Muscle layer of duodenum (tissue), 2 donors: ENCODE results near the gene COL5A2.

Experiments used
- H3K27ac ChIP-seq: one replicate; pipeline ENCODE4 v1.7.0; 2013; ENCODE audit warnings: mild to moderate bottlenecking, low read length
- H3K27me3 ChIP-seq: one replicate; pipeline ENCODE4 v1.7.0; 2013; ENCODE audit warnings: low read depth, mild to moderate bottlenecking, control low read depth, low read length
- H3K36me3 ChIP-seq, 2 donors: one replicate each; pipeline ENCODE4 v1.7.0; 2013; ENCODE audit warnings: low read length in 2 of 2, control low read depth in 1 of 2, mild to moderate bottlenecking in 1 of 2; ENCODE audit not compliant: insufficient read depth in 2 of 2, control insufficient read depth in 1 of 2
- H3K4me1 ChIP-seq, 2 donors: one replicate each; pipeline ENCODE4 v1.7.0; 2013; ENCODE audit warnings: low read length in 2 of 2, mild to moderate bottlenecking in 2 of 2, control low read depth in 1 of 2, moderate library complexity in 1 of 2; ENCODE audit not compliant: insufficient read depth in 2 of 2, control insufficient read depth in 1 of 2
- H3K4me3 ChIP-seq, 2 donors: one replicate each; pipeline ENCODE4 v1.7.0; 2013; ENCODE audit warnings: low read length in 2 of 2, low read depth in 1 of 2, mild to moderate bottlenecking in 1 of 2
- H3K9me3 ChIP-seq, 2 donors: one replicate each; pipeline ENCODE4 v1.7.0; 2013; ENCODE audit warnings: low read length in 2 of 2, control low read depth in 1 of 2, mild to moderate bottlenecking in 1 of 2; ENCODE audit not compliant: control insufficient read depth in 1 of 2
- donor health status: healthy.

Gene COL5A2

GRCh38 chr2:189159717-189160116 lies 19.8 kb downstream of the COL5A2 start:
- Histone ChIP-seq H3K27ac (no peak overlapping the region), H3K9me3 (no peaks in the 10 kb centered on the region), H3K27me3 (no peaks in the 10 kb centered on the region), H3K4me1 (peaks cover 0 to 31% of the 10 kb centered on the region in 2 donors), H3K4me3 (no peak overlapping the region), H3K36me3 (no peaks in the 10 kb centered on the region)

GRCh38 chr2:189159273-189159672 lies 20.3 kb downstream of the COL5A2 start:
- Histone ChIP-seq H3K36me3 (no peaks in the 10 kb centered on the region), H3K4me1 (peaks cover 0 to 26% of the 10 kb centered on the region in 2 donors), H3K27me3 (no peaks in the 10 kb centered on the region), H3K4me3 (no peak overlapping the region), H3K9me3 (no peaks in the 10 kb centered on the region), H3K27ac (no peak overlapping the region)

GRCh38 chr2:189157939-189158338 lies 21.6 kb downstream of the COL5A2 start:
- no peaks in the 10 kb centered on the region for H3K9me3 ChIP-seq
- H3K27ac ChIP-seq, result no peak overlapping the region
- H3K4me1 ChIP-seq, result peaks cover 0 to 32% of the 10 kb centered on the region in 2 donors
- H3K27me3 ChIP-seq, result no peaks in the 10 kb centered on the region
- no peaks in the 10 kb centered on the region for H3K36me3 ChIP-seq
- no peak overlapping the region for H3K4me3 ChIP-seq

GRCh38 chr2:189157456-189157855 lies 22.1 kb downstream of the COL5A2 start:
- H3K4me3 ChIP-seq, result no peak overlapping the region
- H3K27ac ChIP-seq, result no peak overlapping the region
- H3K36me3 ChIP-seq, result no peaks in the 10 kb centered on the region
- no peaks in the 10 kb centered on the region for H3K27me3 ChIP-seq
- peaks cover 0 to 32% of the 10 kb centered on the region in 2 donors for H3K4me1 ChIP-seq
- H3K9me3 ChIP-seq, result no peaks in the 10 kb centered on the region

- no peaks in the 10 kb centered on the region for H3K27me3 ChIP-seq
- no peak overlapping the region for H3K4me3 ChIP-seq
- H3K4me1 ChIP-seq, result peaks cover 0 to 39% of the 10 kb centered on the region in 2 donors
- H3K9me3 ChIP-seq, result no peaks in the 10 kb centered on the region
- no peak overlapping the region for H3K27ac ChIP-seq
- no peaks in the 10 kb centered on the region for H3K36me3 ChIP-seq
These were observed 23.8 kb downstream of the COL5A2 start for GRCh38 chr2:189155795-189156194.

GRCh38 chr2:189153619-189154018 lies 25.9 kb downstream of the COL5A2 start:
- Histone ChIP-seq H3K27ac (peak overlapping the region; percentile 32), H3K36me3 (no peaks in the 10 kb centered on the region), H3K4me3 (no peak overlapping the region), H3K27me3 (no peaks in the 10 kb centered on the region), H3K9me3 (no peaks in the 10 kb centered on the region), H3K4me1 (peaks cover 0 to 37% of the 10 kb centered on the region in 2 donors)

- H3K9me3 ChIP-seq, result no peaks in the 10 kb centered on the region
- no peak overlapping the region for H3K4me3 ChIP-seq
- no peaks in the 10 kb centered on the region for H3K27me3 ChIP-seq
- H3K4me1 ChIP-seq, result peaks cover 0 to 34% of the 10 kb centered on the region in 2 donors
- no peak overlapping the region for H3K27ac ChIP-seq
- H3K36me3 ChIP-seq, result no peaks in the 10 kb centered on the region
These were observed 27.1 kb downstream of the COL5A2 start for GRCh38 chr2:189152483-189152882.

- Histone ChIP-seq H3K36me3 (no peaks in the 10 kb centered on the region), H3K9me3 (no peaks in the 10 kb centered on the region), H3K27ac (no peak overlapping the region), H3K27me3 (no peaks in the 10 kb centered on the region), H3K4me1 (peaks cover 0 to 31% of the 10 kb centered on the region in 2 donors), H3K4me3 (no peak overlapping the region)
These were observed 27.7 kb downstream of the COL5A2 start for GRCh38 chr2:189151906-189152305.

GRCh38 chr2:189150033-189150432 lies 29.5 kb downstream of the COL5A2 start:
- Histone ChIP-seq H3K4me3 (no peak overlapping the region), H3K27me3 (no peaks in the 10 kb centered on the region), H3K4me1 (peaks cover 0 to 28% of the 10 kb centered on the region in 2 donors), H3K36me3 (no peaks in the 10 kb centered on the region), H3K27ac (peak overlapping the region; percentile 24), H3K9me3 (no peaks in the 10 kb centered on the region)

GRCh38 chr2:189147989-189148388 lies 31.6 kb downstream of the COL5A2 start:
- Histone ChIP-seq H3K4me3 (no peak overlapping the region), H3K9me3 (no peaks in the 10 kb centered on the region), H3K27me3 (no peaks in the 10 kb centered on the region), H3K36me3 (no peaks in the 10 kb centered on the region), H3K27ac (no peak overlapping the region), H3K4me1 (peaks cover 0 to 28% of the 10 kb centered on the region in 2 donors)

- H3K36me3 ChIP-seq, result no peaks in the 10 kb centered on the region
- peaks cover 0 to 25% of the 10 kb centered on the region in 2 donors for H3K4me1 ChIP-seq
- H3K27ac ChIP-seq, result no peak overlapping the region
- no peak overlapping the region for H3K4me3 ChIP-seq
- H3K27me3 ChIP-seq, result no peaks in the 10 kb centered on the region
- no peaks in the 10 kb centered on the region for H3K9me3 ChIP-seq
These were observed 32.2 kb downstream of the COL5A2 start for GRCh38 chr2:189147361-189147760.

GRCh38 chr2:189146553-189146952 lies 33.0 kb downstream of the COL5A2 start:
- Histone ChIP-seq H3K4me3 (no peak overlapping the region), H3K4me1 (peaks cover 0 to 17% of the 10 kb centered on the region in 2 donors), H3K36me3 (no peaks in the 10 kb centered on the region), H3K27me3 (no peaks in the 10 kb centered on the region), H3K27ac (no peak overlapping the region), H3K9me3 (no peaks in the 10 kb centered on the region)
